Liver (tissue), 3 donors: ENCODE data around the gene DNAH8.

Source experiments
- JUND ChIP-seq, 2 donors: IDR thresholded peaks; 2 replicates each; pipeline ENCODE4 v1.6.1; 2016; ENCODE audit warnings: antibody characterized with exemption in 2 of 2
- REST ChIP-seq: IDR thresholded peaks from 2 replicates; pipeline ENCODE4 v1.6.1; 2016; ENCODE audit warnings: antibody characterized with exemption, mild to moderate bottlenecking
- RXRA ChIP-seq, 2 donors: IDR thresholded peaks; 2 replicates each; pipeline ENCODE4 v1.6.1; 2017 to 2018; ENCODE audit warnings: antibody characterized with exemption in 2 of 2, mild to moderate bottlenecking in 1 of 2
- TAF1 ChIP-seq: conservative IDR thresholded peaks from 2 replicates; pipeline ENCODE4 v1.6.1; 2016; ENCODE audit warnings: antibody characterized with exemption, mild to moderate bottlenecking
- YY1 ChIP-seq: IDR thresholded peaks from 2 replicates; pipeline ENCODE4 v1.6.1; 2016; ENCODE audit warnings: antibody characterized with exemption, mild to moderate bottlenecking
- TF ChIP-seq, protein P1 (sequence below): fragments of 150-350 bp; IDR thresholded peaks from 2 replicates; pipeline ENCODE4 v1.5.1; 2017; ENCODE audit warnings: improper control_type of control experiment, low read depth, low read length; ENCODE audit not compliant: missing input control
- TF ChIP-seq, protein P2 (sequence below): IDR thresholded peaks from 2 replicates; pipeline ENCODE4 v1.6.1; 2016; ENCODE audit warnings: antibody characterized with exemption
- donor health status: healthy.
- donor health status: healthy.

DNA sequence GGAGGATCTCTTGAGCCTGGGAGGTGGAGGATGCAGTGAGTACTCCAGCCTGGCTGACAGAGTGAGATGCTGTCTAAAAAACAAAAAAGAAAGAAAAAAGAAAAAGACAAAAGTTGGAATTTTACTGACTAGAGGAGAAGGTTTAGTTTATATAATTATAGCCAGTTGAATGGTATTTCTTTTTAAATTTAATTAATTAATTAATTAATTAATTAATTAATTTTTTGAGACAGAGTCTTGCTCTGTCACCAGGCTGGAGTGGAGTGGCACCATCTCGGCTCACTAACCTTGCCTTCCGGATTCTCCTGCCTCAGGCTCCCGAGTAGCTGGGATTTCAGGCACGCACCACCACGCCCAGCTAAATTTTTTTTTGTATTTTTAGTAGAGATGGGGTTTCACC lies 8.7 kb downstream of the DNAH8 start:
- TF ChIP-seq YY1 = no peak
- no peak for TF ChIP-seq TAF1
- no peak for TF ChIP-seq REST
- TF ChIP-seq, protein P1, sequence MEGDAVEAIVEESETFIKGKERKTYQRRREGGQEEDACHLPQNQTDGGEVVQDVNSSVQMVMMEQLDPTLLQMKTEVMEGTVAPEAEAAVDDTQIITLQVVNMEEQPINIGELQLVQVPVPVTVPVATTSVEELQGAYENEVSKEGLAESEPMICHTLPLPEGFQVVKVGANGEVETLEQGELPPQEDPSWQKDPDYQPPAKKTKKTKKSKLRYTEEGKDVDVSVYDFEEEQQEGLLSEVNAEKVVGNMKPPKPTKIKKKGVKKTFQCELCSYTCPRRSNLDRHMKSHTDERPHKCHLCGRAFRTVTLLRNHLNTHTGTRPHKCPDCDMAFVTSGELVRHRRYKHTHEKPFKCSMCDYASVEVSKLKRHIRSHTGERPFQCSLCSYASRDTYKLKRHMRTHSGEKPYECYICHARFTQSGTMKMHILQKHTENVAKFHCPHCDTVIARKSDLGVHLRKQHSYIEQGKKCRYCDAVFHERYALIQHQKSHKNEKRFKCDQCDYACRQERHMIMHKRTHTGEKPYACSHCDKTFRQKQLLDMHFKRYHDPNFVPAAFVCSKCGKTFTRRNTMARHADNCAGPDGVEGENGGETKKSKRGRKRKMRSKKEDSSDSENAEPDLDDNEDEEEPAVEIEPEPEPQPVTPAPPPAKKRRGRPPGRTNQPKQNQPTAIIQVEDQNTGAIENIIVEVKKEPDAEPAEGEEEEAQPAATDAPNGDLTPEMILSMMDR = no peak
- no peak for TF ChIP-seq RXRA (IDR thresholded peaks at IDR 0.05)
- no peak for TF ChIP-seq JUND (IDR thresholded peaks at IDR 0.05)
- TF ChIP-seq, protein P2, sequence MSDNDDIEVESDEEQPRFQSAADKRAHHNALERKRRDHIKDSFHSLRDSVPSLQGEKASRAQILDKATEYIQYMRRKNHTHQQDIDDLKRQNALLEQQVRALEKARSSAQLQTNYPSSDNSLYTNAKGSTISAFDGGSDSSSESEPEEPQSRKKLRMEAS = no peak
